ENCODE data around the gene SEMA7A.

The SEMA7A gene

GRCh38 chr15:74429781-74430400, 3.9 kb downstream of the SEMA7A start:
- no peak for DNase-seq

GRCh38 chr15:74428970-74429780, 4.6 kb downstream of the SEMA7A start:
- DNase-seq, result no peak

- no peak for DNase-seq
Measured at GRCh38 chr15:74428442-74428787, 5.3 kb downstream of the SEMA7A start.

GRCh38 chr15:74427607-74428441, 5.9 kb downstream of the SEMA7A start:
- DNase-seq, result no peak

- DNase-seq, result no peak
Measured at GRCh38 chr15:74426404-74427281, 7.1 kb downstream of the SEMA7A start.

GRCh38 chr15:74425630-74426029, 8.1 kb downstream of the SEMA7A start:
- no peak for DNase-seq

- DNase-seq, result no peak
Measured at GRCh38 chr15:74424901-74425528, 8.7 kb downstream of the SEMA7A start.

GRCh38 chr15:74423431-74424257, 10.1 kb downstream of the SEMA7A start:
- DNase-seq, result no peak

- DNase-seq, result peak; percentile 49
Measured at GRCh38 chr15:74422652-74423430, 10.9 kb downstream of the SEMA7A start.

- no peak for DNase-seq
Measured at GRCh38 chr15:74422265-74422651, 11.5 kb downstream of the SEMA7A start.

- DNase-seq, result peak; percentile 49
Measured at GRCh38 chr15:74421302-74422245, 12.2 kb downstream of the SEMA7A start.

GRCh38 chr15:74420193-74420905, 13.4 kb downstream of the SEMA7A start:
- DNase-seq, result no peak

GRCh38 chr15:74419432-74419831, 14.3 kb downstream of the SEMA7A start:
- no peak for DNase-seq

GRCh38 chr15:74418575-74419338, 15.0 kb downstream of the SEMA7A start:
- DNase-seq, result no peak

GRCh38 chr15:74417670-74418069, 16.1 kb downstream of the SEMA7A start:
- no peak for DNase-seq

- peak; percentile 65 for DNase-seq
Measured at GRCh38 chr15:74417225-74417624, 16.5 kb downstream of the SEMA7A start.

Measured in femur (tissue), 1 donor.